Osteocyte (in vitro differentiated cells): Measurements from ENCODE around the gene B4GALT7. TPM values are rescaled to one million over a fixed set of nuclear protein-coding genes. Genes with fewer than 3 reads are reported as not detected.

Source experiments
- DNase-seq: peaks from one replicate; pipeline ENCODE4 v3.0.0; 2021; ENCODE audit warnings: mixed read lengths; ENCODE audit not compliant: unreplicated experiment; ENCODE audit errors: extremely low spot score
- H3K27ac Mint-ChIP-seq: one replicate; pipeline ENCODE4 v1.8.0; 2021; ENCODE audit warnings: mild to moderate bottlenecking, mixed read lengths; ENCODE audit not compliant: unreplicated experiment
- H3K27me3 Mint-ChIP-seq: one replicate; pipeline ENCODE4 v1.8.0; 2021; ENCODE audit warnings: mixed read lengths; ENCODE audit not compliant: unreplicated experiment
- H3K36me3 Mint-ChIP-seq: one replicate; pipeline ENCODE4 v1.8.0; 2021; ENCODE audit warnings: mixed read lengths; ENCODE audit not compliant: unreplicated experiment
- H3K4me1 Mint-ChIP-seq: one replicate; pipeline ENCODE4 v1.8.0; 2021; ENCODE audit warnings: mixed read lengths; ENCODE audit not compliant: unreplicated experiment
- H3K4me3 Mint-ChIP-seq: one replicate; pipeline ENCODE4 v1.8.0; 2021; ENCODE audit warnings: mild to moderate bottlenecking, moderate library complexity, mixed read lengths; ENCODE audit not compliant: unreplicated experiment
- H3K9me3 Mint-ChIP-seq: one replicate; pipeline ENCODE4 v1.8.0; 2021; ENCODE audit warnings: mixed read lengths; ENCODE audit not compliant: unreplicated experiment
- CTCF ChIP-seq: fragments of 200-600 bp; sonication (generic); IDR thresholded peaks from 2 replicates; pipeline ENCODE4 v1.5.0; 2021; ENCODE audit warnings: antibody characterized with exemption, mild to moderate bottlenecking, moderate library complexity
- total RNA-seq: library from RNA; stranded (reverse); gene quantifications from 2 replicates; pipeline ENCODE4 v1.2.1, GENCODE V29; 2021

B4GALT7 gene
- total RNA-seq, 1 donor from 2014 or later = 36.0 TPM

- no peaks in the 10 kb centered on the region for H3K9me3 Mint-ChIP-seq
- H3K4me1 Mint-ChIP-seq = peaks cover 17% of the 10 kb centered on the region
- TF ChIP-seq CTCF = no peak
- peak overlapping the region; percentile 98 for H3K27ac Mint-ChIP-seq
- H3K36me3 Mint-ChIP-seq = peaks cover 28% of the 10 kb centered on the region
- H3K4me3 Mint-ChIP-seq = peak overlapping the region; percentile 100
- no peak for DNase-seq
- peaks cover 29% of the 10 kb centered on the region for H3K27me3 Mint-ChIP-seq
These were observed 7.0 kb upstream of the B4GALT7 start for GRCh38 chr5:177592905-177593304.

GRCh38 chr5:177593511-177593910, 6.4 kb upstream of the B4GALT7 start:
- peaks cover 28% of the 10 kb centered on the region for H3K36me3 Mint-ChIP-seq
- DNase-seq = no peak
- no peak overlapping the region for H3K27ac Mint-ChIP-seq
- peaks cover 23% of the 10 kb centered on the region for H3K27me3 Mint-ChIP-seq
- peaks cover 19% of the 10 kb centered on the region for H3K4me1 Mint-ChIP-seq
- TF ChIP-seq CTCF = no peak
- H3K9me3 Mint-ChIP-seq = no peaks in the 10 kb centered on the region
- H3K4me3 Mint-ChIP-seq = peak overlapping the region; percentile 100

GRCh38 chr5:177594071-177594470, 5.9 kb upstream of the B4GALT7 start:
- H3K36me3 Mint-ChIP-seq = peaks cover 28% of the 10 kb centered on the region
- H3K4me3 Mint-ChIP-seq = no peak overlapping the region
- no peak for DNase-seq
- peaks cover 23% of the 10 kb centered on the region for H3K4me1 Mint-ChIP-seq
- H3K27ac Mint-ChIP-seq = no peak overlapping the region
- peaks cover 18% of the 10 kb centered on the region for H3K27me3 Mint-ChIP-seq
- no peaks in the 10 kb centered on the region for H3K9me3 Mint-ChIP-seq
- TF ChIP-seq CTCF = no peak

- Mint-ChIP-seq H3K36me3 (peaks cover 28% of the 10 kb centered on the region), H3K27ac (no peak overlapping the region), H3K4me3 (no peak overlapping the region), H3K4me1 (peaks cover 25% of the 10 kb centered on the region), H3K9me3 (no peaks in the 10 kb centered on the region), H3K27me3 (peaks cover 10% of the 10 kb centered on the region)
- no peak for DNase-seq
- no peak for TF ChIP-seq CTCF
These were observed 4.8 kb upstream of the B4GALT7 start for GRCh38 chr5:177595026-177595585.

- Mint-ChIP-seq H3K36me3 (peaks cover 28% of the 10 kb centered on the region), H3K9me3 (no peaks in the 10 kb centered on the region), H3K4me3 (no peak overlapping the region), H3K27me3 (no peaks in the 10 kb centered on the region), H3K4me1 (peaks cover 33% of the 10 kb centered on the region), H3K27ac (no peak overlapping the region)
- no peak for TF ChIP-seq CTCF
- no peak for DNase-seq
These were observed 3.7 kb upstream of the B4GALT7 start for GRCh38 chr5:177595991-177596774.
